NCI-H748 (cell line): ENCODE measurements around the gene DNAJC5G.
A peak's percentile ranks its signal among the peaks of the same experiment; 100 is the strongest.
"Not testable (repeated sequence)": the region's sequence is repeated elsewhere in the genome, so short reads cannot be mapped to it uniquely, and the experiment has no call there.

Source experiments
- DNase-seq: peaks from one replicate; lab custom pipeline; 2025; ENCODE audit not compliant: unreplicated experiment; lab: John Stamatoyannopoulos, UW

The DNAJC5G gene

DNA sequence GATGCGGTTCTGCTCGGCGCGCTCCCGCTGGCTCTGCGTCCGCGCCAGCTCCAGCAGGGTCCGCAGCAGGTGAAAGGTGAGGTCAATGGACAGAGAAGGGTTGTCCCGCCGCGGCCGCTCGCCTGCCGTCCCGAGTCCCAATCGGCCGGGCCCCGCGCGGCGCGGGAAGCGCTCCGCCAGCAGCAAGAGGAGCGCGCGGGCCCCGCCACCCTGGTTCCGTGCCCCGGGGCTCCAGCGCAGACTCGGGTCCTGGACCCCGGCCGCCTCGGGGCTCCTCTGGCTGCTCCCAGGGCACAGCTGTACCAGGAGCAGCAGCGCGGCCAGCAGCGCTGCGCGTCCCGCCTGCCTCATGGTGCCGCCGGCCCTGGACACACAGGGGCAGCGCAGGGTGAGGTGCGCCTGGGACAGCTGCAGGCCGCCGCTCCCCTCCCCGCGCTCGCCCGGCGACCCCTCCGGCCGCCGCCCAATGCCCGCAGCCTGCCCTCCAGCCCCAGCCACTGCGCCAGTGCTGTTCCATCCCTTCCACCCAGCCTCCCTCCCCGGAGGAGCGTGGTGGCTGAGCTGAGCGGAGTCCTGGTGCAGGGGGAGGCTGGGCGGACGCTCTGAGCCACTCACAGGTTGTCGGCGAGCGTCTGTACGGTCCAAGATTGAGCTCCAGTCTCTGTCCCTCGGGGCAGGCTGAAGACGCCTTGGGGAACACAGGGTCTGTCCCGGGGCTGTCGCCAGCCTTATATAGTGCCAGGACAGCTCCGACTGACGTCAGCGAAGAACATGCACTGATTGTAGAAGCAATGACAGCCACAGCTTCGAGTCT, 32.5 kb downstream of the DNAJC5G start:
- DNase-seq, result peak; percentile 29

GRCh38 chr2:27308359-27308881, 33.2 kb downstream of the DNAJC5G start, which contains the start of gene UCN:
Gene UCN, minus strand, starts transcription at chr2:27308445. Its CDS starts 550 bp downstream, at chr2:27307895.
- peak; percentile 64 for DNase-seq

- no peak for DNase-seq
Measured at GRCh38 chr2:27309651-27310050, 34.4 kb downstream of the DNAJC5G start.

DNA sequence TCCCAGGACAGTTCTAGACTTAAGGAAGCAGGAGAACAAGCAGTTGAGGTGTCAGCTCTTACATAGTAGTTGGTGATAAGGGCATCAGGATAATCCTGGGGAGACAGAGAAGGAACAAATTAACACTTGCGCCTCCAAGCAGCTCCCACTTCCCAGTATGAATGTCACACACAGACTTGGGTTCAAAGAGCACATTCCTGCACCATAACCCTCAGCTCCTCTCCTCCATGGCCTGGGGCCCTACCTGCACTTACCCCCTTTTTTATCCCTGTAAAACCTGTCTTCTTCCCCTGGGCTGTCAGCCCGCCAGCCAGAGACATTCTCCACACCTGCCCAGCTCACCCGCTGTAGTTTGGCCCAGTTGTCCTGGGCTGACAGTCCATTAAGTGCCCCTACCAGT, 36.9 kb downstream of the DNAJC5G start:
- no peak for DNase-seq

- DNase-seq, result no peak
Measured at GRCh38 chr2:27313882-27314645, 38.8 kb downstream of the DNAJC5G start.

GRCh38 chr2:27314709-27315108, 39.5 kb downstream of the DNAJC5G start:
- DNase-seq, result no peak

DNA sequence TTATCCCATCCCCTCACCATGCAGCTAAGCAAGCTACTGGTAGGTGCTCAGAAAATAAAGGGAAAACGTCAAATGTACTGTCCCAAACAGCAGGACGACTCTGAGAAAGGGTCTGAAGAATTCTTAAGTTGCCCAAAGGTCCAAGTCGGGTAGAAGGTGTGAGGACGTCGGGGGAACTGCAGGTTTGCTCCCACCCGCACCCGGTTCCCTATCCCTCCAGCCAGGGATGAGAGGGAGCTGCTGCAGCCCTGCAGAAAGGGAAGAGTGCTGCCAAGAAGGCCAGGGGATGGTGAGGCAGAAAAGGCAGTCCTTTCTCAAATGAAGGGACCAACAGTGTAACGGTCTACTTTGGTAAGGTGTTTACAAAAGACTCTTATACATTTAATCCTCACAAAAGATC, 39.9 kb downstream of the DNAJC5G start:
- DNase-seq, result no peak

DNA sequence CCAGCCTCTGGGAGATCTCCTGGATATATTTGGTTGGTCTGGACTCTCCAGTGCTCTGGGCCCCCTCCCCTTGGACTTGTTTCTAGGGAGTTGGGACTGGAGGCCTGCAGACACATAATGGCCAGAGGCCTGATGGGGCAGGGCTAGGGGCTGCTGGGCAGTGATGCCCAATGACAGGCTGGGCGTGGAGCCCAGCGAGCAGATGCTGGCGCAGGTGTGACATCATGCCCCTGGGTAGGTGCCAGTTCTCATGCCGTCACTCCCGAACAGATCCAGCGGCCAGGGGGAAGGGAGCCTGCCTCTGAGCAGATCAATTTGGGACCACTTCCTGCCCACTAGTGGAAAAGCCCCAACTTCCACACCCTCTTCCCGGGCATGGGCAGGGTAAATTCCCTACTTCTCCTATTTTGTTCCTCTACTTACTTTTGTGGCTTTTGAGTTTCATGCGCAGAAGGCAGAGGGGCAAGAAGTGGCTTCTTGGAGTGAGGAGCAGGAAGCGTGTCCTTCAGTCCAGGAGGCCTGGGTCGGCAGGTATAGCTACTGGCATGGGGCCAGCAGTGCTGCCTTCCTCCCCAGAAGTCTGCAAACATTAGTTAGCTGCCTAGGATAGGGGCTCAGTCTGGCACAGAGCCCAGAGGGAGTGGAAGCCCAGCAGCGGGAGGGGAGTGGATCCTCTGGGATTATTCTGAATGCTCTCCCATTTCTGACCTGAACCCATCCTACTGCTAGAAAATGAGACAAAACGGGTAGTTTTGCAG, 41.6 kb downstream of the DNAJC5G start:
- DNase-seq, result peak; percentile 84

- DNase-seq, result not testable (repeated sequence)
Measured at GRCh38 chr2:27319839-27320238, 44.6 kb downstream of the DNAJC5G start.

DNA sequence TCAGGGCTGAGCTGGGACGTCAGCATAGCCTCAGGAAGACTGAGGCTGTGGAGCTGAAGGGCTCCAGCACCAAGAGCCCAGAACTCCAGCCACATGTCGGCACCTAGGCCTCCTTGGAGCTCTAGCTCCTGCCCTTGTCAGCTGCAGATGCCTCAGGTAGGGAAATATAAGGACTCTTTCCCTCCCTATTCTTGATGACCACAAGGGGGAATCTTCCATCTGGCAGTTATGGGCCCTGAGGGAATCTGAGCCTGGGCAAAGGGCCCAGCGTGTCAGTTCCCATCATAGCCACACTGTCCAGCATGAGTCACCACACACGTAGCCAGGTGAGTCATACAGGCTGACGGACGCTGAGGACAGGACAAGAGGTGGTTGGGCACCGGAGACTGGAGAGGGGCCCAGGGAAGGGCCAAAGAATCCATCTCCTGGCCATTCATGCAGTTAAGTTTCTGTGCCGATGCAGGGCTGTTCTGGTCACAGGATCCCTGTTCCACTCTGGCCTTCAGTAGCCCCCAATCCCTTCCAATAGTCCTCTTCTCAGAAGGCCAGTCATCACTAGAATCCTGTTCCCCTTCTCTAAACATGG, 45.8 kb downstream of the DNAJC5G start:
- DNase-seq, result peak; percentile 17

- DNase-seq, result peak; percentile 31
Measured at GRCh38 chr2:27322301-27322765, 47.1 kb downstream of the DNAJC5G start.

DNA sequence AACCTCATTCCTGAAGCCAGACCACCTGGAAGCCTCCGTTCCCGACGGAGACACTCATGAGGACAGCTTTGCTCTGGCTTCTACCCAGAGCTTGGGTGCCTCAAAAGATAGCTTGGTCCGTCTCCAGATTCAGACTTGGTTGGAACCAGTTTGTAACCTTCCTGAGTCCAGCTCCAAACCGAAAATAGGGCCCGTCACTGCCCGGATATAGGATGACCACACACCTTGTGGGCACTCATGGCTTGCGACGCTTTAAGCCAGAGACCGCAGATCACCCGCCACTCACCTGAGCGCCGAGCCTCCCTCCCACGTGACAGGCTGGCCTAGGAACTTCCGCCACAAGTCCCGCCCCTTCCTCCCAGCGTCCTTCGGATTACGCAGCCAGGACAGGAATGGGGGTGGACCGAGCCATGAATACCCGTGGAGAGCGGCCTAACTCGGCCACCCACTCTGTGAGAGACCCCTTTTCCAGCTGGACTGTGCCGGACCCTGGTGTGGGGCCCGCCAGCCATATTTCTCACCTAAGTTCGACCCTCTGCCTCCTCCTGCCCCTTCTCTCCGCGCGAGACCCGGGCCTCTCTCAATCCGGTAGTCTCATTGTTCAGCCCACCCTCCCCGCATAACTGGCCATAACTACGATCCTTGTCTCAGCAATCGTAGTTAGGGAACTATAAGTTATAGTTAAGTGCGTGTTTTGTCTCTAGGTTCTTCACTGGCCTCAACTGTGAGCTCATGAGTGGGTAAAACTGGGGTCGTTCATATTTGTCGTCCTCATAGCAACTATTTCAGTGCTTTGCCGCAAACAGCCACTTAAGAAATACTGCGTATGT, 47.7 kb downstream of the DNAJC5G start, which contains the start of gene MPV17:
TSS of gene MPV17 (minus strand) at position 332 of the 830 bp plus-strand sequence. CDS start 580 bp downstream, outside the sequence.
- peak; percentile 93 for DNase-seq

GRCh38 chr2:27323596-27324285, 48.5 kb downstream of the DNAJC5G start:
- DNase-seq, result peak; percentile 19

GRCh38 chr2:27324720-27325119, 49.5 kb downstream of the DNAJC5G start:
- DNase-seq, result no peak
